ENCODE data around the gene PELI2.

Gene PELI2

DNA sequence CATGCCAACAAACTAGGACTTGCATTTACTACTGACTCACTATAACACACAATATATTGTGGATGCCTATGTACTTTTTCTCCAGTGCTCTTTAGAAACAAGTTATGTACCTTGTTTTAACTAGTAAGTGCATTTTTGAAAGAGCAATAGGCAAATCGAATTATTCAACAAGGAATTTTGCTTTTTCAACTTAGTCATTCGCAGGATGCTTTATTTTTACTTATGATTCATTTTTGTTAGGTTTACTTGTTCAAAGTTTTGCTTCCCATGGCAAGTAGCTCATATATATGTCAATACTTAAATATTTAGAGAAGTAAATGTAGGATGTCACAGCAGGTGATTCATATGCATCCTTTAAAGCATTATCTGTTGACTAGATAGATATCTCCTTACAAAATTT lies 149.8 kb downstream of the PELI2 start:
- DNase-seq = no peak

DNA sequence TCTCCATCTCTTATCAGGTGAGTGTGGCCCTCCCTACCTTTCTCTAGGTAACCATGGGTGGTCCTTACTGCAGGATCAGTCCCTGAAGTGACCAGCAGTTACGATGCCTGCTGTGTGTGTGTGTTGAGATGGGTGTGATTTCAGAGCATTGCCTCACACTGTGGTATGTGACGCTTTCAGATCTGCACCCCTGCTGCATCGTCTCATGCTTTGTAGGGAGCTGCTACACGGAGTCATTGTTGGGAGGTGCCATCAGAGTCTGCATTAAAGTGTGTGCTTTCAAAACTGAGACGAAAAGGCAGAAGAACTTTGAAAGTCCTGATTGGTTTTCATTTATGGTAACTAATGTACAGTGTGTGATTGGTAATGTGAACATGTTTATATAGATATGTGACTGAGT lies 150.5 kb downstream of the PELI2 start:
- no peak for DNase-seq

DNA sequence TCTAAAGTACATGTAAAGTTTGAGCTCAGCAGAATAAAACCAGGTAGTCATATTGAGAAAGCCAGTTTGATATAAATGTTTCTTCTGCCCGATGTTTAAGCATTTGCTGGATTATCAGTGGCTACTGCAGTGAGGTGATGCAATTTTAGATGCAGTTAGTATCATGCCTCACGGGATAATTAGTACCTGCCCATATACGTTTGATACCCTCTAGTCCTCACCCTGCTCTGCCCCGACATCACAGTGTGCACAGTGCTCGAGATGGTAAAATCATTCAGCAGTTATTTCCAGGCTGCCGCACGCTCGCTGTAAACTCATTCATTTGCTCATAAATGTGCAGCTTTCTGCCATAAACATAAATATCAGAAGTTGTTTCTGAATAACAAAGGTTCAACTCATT lies 152.7 kb downstream of the PELI2 start:
- no peak for DNase-seq

DNA sequence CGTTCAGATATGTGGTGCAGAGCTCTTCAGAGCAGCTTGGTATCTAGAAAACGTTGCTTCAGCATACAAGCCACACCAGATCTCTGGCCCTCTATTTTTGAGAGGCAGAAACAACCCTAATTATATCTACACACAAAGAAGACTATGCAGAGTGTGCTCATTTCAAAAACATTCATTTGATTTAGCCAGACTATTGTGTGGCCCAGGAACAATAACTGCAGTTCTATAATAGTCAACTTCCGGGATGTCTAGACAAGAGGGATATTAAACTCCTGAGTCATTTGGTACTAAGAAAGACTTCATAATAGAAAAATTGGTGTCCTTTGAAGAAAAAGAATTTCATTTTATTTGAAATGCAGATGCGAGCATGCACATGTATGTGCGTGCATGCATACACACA lies 153.8 kb downstream of the PELI2 start:
- DNase-seq = no peak

DNA sequence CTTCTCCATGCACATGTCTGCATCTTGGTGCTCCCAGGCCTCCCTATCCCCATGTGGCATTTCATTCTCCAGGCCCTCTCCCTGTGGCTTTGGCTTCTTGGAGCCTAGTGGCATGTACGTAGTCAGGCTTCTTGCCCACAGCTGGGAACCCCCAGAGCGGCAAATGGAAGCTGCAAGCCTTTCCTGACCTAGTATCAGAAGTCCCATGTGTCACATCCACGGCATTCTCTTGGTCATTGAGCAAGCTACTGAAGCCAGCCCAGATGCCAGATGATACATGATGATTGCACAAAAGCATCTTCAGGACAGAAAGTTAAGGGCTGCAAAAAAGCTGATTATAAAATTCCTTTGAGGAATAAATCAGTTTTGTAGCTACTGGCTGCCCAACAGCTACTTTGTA lies 154.9 kb downstream of the PELI2 start:
- DNase-seq = no peak

DNA sequence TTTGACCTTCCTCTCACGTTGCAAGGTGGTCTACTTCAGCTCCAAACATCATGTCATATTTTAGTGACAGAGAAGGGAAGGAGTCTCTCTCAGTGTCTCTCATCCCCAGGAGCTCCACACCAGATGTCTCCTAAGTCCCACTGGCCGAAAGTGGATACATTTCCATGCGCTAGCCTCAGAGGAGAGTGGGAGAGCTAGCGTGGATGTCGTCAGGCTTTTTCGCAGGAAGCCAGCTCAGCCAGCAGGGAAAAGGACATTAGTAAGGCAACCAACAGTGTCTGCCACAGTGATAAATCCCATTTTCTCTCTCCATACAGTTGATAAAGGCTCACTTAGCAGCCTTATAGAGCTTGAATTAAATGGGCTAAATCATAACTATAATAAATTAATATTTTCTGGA lies 155.7 kb downstream of the PELI2 start:
- DNase-seq = no peak

DNA sequence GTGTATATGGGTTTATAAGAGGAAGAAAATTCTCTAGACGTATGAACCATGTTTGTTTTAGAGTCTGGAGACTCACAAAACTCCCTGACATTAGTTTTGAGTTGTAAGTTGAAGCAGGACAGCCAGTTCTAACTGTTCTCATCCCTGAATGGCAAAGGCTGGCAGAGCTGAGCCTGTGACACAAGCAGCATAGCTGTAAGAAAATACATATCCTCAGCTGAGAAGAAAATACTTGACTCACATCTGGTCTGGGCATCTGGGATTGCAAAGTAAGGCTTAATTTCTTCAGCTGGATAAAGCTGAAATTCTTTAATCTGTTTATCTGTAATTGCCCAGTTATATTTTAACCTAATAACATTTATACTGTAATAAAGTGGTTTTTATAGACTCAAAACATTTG lies 156.3 kb downstream of the PELI2 start:
- no peak for DNase-seq

DNA sequence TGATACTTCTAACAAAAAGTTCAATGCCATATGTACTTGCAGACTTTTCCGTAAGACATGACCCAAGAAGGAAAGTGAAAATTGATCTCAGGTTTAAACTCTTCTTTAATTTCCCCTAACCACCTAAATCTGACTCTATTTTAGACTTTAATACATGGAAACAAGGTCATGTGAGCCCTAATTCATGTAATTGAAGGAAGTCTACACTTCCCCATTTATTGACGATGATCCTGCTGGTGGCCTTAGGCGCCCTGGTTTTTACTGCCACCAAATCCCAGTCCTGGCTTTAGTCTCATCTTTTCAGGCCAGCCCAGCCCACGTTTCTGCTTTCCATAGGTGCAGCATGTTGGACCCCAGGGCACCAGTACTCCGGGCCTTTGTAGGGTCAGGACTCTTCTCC lies 157.9 kb downstream of the PELI2 start:
- no peak for DNase-seq

DNA sequence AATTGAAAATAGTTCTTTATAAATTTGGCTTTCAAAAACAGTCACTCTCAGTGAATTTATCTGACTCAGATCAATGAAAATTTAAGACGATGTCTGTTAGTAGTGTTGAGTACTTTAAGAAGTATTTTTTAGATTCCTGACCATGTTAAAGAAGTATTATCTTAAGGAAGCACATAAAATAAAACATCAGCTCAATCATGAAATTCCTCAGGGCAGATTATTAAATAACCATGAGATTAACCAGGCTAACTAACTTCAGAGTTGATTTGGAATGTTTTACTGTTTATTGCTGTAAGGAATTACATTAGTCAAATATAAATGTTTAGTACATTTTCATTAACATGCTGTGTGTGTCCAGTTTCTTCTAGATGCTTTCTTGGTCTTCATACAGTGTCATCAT lies 160.2 kb downstream of the PELI2 start:
- no peak for DNase-seq

DNA sequence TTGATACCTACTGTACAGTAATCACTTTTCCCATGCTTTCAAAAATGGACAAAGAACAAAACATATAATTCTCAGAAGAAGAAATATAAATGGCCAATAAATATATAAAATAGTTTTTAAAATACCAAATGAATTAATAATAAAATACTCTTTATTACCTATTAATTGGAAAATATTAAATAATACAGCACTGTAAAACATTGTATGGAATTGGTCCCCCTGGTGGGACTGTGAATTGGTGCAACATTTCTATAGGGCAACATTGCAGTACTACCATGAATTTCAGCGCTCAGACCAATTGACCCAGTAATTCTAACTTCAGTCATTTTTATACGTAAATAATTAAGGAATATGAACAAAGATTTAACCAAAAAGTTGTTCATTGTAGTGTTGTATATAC lies 162.6 kb downstream of the PELI2 start:
- no peak for DNase-seq

DNA sequence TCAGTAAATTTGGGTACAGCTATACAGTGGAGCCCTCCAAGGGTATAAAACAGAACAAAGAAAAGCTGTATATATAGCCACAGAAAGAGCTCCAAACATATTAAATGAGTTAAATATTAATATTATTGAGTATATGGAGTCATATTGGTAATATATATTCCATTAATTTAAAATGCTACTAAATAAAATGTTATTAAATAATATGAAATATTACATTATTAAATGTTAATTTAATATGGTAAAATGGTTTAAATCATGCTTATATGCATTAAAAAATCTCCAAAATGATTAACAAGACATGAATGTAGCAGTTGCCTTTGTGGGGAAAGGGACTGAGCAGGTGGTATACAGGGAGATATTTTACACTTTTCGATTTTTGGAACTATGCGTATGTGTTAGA lies 164.0 kb downstream of the PELI2 start:
- DNase-seq = no peak

DNA sequence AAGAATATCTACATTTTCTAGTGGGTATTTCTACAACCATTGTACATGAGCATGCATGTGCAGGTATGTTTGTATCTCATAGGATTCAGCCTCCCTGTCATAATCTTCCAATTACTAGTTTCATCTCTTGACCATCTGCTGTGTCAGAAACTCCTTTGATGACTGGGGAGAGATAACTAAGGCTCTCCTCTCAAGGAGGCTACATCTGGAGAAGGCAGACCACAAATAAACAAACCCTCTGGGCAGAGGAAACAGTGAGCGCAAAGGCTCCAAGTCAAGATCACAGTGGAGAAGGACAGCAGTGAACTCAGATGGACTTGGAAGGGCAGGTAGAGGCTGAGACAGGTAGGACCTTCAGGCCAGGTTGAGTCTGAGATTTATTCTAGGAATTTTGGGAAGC lies 166.4 kb downstream of the PELI2 start:
- no peak for DNase-seq

DNA sequence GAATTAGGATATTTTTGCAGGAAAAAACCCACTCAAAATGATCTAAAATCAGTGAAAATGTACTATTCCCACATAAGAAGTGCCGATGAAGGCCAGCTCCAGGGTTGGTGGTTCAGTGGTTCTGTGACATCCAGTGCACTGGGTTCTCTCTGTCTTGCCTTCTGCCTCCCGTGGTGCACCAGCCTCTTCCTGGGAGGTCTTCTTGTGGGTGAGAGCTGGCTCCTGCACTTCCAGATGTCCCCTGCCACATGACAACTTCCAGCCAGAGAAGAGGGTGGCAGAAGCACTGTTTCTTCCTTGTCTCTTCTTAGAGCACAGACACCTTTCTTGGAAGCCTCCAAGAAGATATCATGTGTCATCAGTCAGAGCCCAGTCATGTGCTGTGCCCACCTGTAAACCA lies 170.9 kb downstream of the PELI2 start:
- DNase-seq = no peak

DNA sequence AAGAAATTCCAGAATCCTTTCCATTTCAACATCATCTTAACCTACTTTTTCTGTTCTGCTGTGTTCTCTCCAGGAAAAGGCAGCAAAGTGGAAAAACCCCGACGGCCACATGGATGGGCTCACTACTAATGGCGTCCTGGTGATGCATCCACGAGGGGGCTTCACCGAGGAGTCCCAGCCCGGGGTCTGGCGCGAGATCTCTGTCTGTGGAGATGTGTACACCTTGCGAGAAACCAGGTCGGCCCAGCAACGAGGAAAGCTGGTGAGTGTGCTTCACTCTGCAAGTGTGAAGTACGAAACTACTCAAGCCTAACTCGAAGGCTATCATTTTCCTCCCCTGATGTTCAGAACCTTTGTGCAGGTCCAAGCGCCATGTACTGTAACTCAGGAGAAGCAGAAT lies 172.0 kb downstream of the PELI2 start:
- DNase-seq = no peak

DNA sequence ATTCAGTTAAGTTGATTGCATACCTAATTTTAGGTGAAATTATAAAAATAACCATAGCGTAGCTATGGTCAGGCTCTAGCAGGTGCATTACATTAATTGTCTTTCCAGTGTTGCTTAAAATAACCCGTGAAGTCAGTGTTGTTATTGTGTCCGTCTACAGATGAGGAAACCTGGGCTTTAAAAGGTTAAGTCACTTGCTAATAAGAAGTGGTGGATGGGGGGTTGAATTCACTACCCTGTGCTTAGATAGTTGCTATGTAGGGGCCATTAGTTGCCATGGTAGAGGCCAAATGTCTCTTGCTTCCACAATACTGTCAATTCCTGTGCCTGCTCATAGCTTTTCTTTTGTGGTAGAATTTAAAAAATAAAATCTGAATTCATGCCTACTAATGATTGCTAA lies 174.8 kb downstream of the PELI2 start:
- no peak for DNase-seq

DNA sequence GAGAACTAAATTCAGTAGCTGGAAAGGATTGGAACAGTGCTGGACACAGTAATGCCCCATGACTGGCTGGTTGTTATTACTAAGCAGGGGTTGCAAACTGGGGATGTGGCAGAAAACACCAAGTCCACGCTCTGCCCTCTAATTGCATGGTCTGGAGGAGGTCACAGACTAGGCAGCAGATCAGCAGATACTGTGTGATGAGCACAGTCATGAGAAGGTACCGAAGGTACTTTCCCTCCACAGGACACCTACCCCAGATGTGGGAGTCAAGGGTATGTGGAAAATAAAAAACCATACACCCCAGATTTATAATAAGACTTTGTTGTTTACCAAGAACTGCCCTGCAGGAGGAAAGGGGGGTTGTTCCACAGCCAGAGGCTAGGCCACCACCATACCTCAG lies 175.3 kb downstream of the PELI2 start:
- no peak for DNase-seq

DNA sequence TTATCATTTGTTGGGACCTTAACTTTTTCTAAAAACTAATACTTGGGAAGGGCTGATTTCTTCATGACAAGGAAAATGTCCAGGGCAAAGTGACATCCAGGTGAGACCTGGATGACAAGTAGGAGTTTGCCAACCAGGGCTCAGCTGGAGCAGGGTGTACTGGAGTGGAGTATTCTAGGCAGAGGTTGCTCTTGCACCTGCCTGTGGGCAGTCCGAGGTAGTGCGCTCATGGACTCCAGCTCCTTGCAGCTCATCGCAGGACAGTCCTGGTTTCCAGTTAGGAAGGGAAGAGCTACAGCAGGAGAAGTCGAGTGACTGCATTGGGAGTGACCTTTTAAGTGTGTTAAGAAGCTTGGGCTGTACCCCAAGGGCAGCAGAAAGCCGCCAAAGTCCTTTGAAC lies 175.9 kb downstream of the PELI2 start:
- DNase-seq = no peak

DNA sequence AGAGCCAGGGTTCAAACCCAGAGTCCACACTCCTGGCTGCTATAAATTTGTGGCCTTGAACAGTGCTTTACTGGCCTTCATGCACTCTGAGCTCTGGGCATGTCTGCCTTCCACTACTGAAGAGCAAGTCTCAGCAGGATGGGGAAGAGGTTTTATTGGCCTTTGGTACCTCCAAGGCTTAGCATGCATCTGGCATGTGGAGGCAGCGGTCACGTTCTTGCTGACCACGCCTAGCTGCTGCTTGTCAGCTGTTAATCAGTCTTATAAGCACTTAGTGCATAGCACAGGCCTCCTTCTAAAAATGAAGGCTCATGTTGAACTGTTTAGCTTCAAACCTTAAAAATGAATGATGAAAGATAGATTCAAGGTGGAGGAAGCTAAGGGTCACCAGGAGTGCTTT lies 177.5 kb downstream of the PELI2 start:
- no peak for DNase-seq

DNA sequence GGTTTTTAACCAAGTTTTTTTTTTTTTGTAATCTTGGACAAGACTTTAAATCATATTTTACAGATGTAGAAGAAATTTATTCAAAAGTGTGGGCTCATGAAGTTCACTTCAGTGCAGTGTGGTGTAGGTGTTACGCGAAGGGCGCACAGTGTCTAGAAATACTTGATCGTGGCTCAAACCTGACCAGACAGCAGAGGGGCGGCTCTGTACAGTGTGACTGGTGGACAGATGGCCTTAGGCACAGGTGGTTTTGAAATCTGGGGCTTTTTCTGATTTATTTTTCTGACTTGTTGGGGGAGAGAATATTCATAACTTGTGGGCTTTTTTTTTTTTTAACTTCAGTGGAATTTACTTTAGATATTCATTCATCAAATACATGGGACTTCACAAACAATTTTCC lies 179.2 kb downstream of the PELI2 start:
- no peak for DNase-seq

DNA sequence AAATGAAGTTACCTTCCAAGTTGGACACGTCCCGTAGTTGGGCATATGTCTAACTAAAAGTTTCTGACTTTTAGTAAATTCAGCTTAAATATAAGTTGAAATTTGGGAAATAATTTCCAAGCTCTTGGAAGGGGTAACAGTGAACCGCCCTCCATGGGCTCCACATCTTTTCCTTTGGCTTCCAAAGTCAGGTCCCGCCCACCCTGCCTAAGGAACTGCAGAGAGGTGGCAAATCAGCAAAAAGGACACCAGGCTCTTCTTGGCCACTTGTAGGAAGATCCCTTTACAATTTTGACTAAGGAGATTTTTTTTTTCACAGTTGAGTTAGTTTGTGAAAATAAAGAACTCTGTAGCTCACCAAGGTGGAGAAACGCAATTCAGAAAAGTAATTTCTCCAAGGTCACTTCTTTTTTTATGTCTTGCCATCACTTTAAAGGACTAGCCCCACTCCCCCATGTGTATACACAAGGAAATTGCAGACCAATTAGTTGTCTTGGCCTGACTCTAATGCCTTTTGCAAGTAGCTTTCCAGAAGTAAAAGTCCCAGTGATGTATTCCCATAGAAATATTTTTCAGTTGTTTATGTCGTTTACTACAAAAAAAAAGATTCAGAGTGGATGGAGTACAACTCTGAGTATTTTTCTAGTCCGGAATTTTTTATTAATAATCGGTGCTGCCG lies 181.2 kb downstream of the PELI2 start:
- DNase-seq = no peak

DNA sequence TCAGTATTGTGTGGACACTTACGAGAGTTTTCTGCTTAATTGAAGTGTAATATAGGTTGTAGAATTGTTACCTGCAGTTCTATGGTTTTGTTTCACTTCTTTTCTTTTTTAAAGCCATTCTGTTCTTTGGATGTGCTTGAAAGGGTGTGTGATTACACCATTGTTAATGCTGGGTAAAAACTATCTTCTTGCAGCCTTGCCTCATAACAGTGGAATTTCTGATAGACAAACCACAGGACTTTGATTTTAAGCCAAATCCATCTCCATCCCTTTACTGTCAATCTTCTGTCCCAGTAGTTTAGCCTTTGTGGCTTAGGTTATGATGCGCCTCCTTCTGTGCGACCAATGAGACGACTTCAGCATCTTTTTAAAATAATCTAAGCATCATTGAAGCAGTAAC lies 182.3 kb downstream of the PELI2 start:
- DNase-seq = no peak

DNA sequence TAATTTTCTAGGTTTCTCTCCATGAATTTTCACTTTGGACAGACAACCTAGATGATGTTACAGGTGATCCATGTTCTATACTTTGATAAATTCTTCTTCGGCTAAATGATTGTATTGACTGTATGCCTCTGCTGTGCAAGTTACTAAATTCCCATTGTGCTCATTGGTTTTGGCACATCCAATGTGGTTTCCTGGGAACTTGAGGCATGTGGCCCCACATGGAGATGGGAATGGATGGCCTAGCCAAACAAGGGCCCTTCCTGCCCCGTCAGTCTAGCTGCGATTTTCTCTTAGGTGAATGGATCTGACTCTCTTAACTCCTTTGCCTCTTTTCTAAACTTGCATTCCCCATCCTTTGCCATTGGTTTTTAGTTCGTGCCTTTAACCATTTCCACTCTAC lies 186.2 kb downstream of the PELI2 start:
- no peak for DNase-seq

DNA sequence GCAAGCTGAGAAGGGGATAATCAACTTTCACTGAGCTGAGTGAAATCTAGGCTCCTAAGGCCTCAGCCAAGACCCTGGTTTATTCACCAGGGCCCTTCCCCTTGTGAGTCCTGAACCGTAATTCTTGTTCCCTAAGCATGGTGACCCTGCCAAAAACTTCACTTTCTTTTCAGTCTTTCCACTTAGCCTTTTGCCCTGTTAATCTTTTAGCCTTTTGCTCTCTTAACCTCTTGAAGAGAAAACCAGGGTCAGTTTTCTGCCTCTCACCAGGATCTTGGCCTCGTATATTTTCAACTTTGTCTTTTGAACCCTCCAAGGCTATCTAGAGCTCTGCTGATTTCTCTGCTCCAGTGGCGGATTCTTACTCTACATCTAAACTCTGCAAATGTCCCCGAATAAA lies 191.0 kb downstream of the PELI2 start:
- DNase-seq = no peak

DNA sequence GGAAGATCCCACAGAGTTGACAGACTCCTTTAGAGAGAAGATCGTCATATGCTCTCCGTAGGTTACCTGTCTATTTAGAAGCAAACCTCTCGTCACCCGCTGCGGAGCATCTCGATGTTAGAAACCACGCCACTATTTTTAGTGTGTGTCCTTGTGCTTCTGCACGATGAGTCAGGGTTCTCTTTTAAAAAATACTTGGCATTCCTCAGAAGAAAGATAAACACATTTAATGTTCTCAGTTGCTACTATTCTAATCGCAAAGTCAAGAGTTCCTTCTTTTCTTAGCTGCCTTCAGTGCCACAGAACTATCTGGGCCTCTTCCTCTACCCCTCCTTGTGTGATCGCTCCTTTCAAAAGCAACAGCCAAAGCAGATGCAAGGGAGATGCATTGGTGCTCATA lies 192.4 kb downstream of the PELI2 start:
- DNase-seq = no peak

DNA sequence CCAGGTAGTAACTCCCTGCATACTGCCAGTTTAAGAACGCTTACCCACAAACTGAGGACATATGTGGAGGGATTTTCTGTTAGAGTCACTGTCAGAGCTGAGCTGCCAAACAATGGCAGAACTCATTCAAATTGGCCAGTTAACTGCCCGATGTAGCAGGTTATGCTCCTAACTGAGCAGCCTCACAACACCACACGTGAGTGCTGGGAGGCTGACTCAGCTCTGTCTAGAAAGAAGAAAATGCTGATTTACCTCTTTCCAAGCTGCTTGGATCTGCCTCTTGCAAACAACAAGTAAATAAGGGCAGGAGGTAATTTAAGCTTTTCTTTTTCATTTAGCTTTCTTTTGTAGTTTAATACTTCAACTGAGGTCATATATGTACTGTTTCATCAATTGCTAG lies 195.6 kb downstream of the PELI2 start:
- DNase-seq = no peak

Data from activated naive CD4-positive, alpha-beta T cell treated with Interleukin-2 at 50 U/mL for 16 hours (primary cell).